Gastroesophageal sphincter (tissue), 4 donors: ENCODE measurements around the gene SIRPD. TPM values are rescaled to one million over a fixed set of nuclear protein-coding genes. Genes with fewer than 3 reads are reported as not detected.

Experiments
- ATAC-seq: fragments of 150-250 bp; one replicate; pipeline ENCODE4 v1.9.1; 2016; ENCODE audit warnings: mild to moderate bottlenecking, moderate library complexity
- H3K27ac ChIP-seq, 4 donors: fragments of 200-600 bp; sonication (generic) in 3 of 4; 1 replicate in 3 of 4; 2 replicates in 1 of 4; pipeline ENCODE4 v1.5.1; 2016 to 2019
- H3K27me3 ChIP-seq: fragments of 200-600 bp; sonication (generic); one replicate; pipeline ENCODE4 v1.5.1; 2019
- H3K36me3 ChIP-seq, 2 donors: fragments of 200-600 bp; sonication (generic); one replicate each; pipeline ENCODE4 v1.5.1; 2019; ENCODE audit warnings: control low read depth in 1 of 2
- H3K4me1 ChIP-seq, 3 donors: fragments of 200-600 bp; sonication (generic); 1 replicate in 2 of 3; 2 replicates in 1 of 3; pipeline ENCODE4 v1.5.1; 2016 to 2019; ENCODE audit warnings: control low read depth in 2 of 3
- H3K4me3 ChIP-seq, 2 donors: fragments of 200-600 bp; sonication (generic); one replicate each; pipeline ENCODE4 v1.5.1; 2019; ENCODE audit warnings: mild to moderate bottlenecking in 1 of 2, moderate library complexity in 1 of 2
- H3K9me3 ChIP-seq, 3 donors: fragments of 200-600 bp; sonication (generic); one replicate each; pipeline ENCODE4 v1.5.1; 2017 to 2019; ENCODE audit warnings: control low read depth in 2 of 3
- EP300 ChIP-seq: sonication (generic); formaldehyde crosslinking; IDR thresholded peaks from one replicate; pipeline ENCODE4 v1.6.1; 2017; ENCODE audit warnings: antibody characterized with exemption, mild to moderate bottlenecking
- POLR2A ChIP-seq, 2 donors: fragments of 450-650 bp; IDR thresholded peaks; one replicate each; pipeline ENCODE4 v1.6.1; 2017; ENCODE audit warnings: antibody characterized with exemption in 2 of 2, mild to moderate bottlenecking in 2 of 2, moderate library complexity in 1 of 2
- POLR2AphosphoS5 ChIP-seq: sonication (generic); formaldehyde crosslinking; IDR thresholded peaks from one replicate; pipeline ENCODE4 v1.6.1; 2017; ENCODE audit warnings: antibody characterized with exemption
- WGBS, 2 donors: methylation state at CpG; one replicate each; pipeline ENCODE4 v1.1.5; 2018; ENCODE audit warnings: low coverage in 1 of 2; 5-methylcytosine and 5-hydroxymethylcytosine counted together
- total RNA-seq, 4 donors: library from RNA; depleted of rRNA; stranded (reverse); fragments of >200 nt; gene quantifications; one replicate each; pipeline ENCODE4 v1.1.0, GENCODE V29; 2016
- TF ChIP-seq, protein P1 (sequence below), 4 experiments: fragments of 200-600 bp in 2 of 4; fragments of 450-650 bp in 2 of 4; sonication (generic) in 1 of 4; IDR thresholded peaks; one replicate each; pipeline ENCODE4 v1.5.1; 2017 to 2019; ENCODE audit warnings: antibody characterized with exemption in 4 of 4, mild to moderate bottlenecking in 2 of 4, moderate library complexity in 2 of 4

Gene SIRPD
- total RNA-seq, 4 donors from 2014 or later = 0.27 TPM; not detected in 3

DNA sequence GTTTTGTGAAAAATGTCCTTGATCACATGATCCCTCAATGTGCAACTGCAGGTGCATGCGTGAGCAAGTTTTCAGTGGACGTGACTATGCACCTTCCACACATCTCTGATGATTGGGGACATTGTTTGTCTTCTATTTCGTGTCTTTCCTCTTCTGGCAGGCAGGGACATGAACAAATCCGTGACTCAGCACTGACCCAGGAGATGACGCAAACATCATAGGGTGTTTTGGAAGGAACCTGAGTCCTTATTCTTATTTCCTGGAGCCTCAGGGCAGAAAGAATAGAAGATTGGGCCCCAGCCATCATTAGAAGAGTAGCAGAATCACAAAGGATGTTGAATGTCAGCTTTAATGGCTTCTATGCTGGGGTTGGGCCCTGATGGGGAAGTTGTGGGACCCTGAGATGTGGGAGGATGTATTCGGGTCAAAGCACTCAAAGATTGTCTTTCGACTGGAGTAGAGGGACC is 11.9 kb upstream of the SIRPD start:
- H3K4me1 ChIP-seq = no peaks in the 10 kb centered on the region
- no peak overlapping the region for H3K4me3 ChIP-seq
- no peak for ATAC-seq
- H3K27me3 ChIP-seq = peaks cover 18% of the 10 kb centered on the region
- H3K36me3 ChIP-seq = no peaks in the 10 kb centered on the region
- no peak overlapping the region for H3K27ac ChIP-seq
- WGBS, 2 donors = 77 to 79% methylated on average over 6 to 7 of the region's 7 CpGs
- no peaks in the 10 kb centered on the region for H3K9me3 ChIP-seq
- TF ChIP-seq POLR2AphosphoS5 = no peak
- no peak for TF ChIP-seq POLR2A (IDR thresholded peaks at IDR 0.05)
- TF ChIP-seq, protein P1, sequence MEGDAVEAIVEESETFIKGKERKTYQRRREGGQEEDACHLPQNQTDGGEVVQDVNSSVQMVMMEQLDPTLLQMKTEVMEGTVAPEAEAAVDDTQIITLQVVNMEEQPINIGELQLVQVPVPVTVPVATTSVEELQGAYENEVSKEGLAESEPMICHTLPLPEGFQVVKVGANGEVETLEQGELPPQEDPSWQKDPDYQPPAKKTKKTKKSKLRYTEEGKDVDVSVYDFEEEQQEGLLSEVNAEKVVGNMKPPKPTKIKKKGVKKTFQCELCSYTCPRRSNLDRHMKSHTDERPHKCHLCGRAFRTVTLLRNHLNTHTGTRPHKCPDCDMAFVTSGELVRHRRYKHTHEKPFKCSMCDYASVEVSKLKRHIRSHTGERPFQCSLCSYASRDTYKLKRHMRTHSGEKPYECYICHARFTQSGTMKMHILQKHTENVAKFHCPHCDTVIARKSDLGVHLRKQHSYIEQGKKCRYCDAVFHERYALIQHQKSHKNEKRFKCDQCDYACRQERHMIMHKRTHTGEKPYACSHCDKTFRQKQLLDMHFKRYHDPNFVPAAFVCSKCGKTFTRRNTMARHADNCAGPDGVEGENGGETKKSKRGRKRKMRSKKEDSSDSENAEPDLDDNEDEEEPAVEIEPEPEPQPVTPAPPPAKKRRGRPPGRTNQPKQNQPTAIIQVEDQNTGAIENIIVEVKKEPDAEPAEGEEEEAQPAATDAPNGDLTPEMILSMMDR (IDR thresholded peaks at IDR 0.05) = no peak
- TF ChIP-seq EP300 = no peak

DNA sequence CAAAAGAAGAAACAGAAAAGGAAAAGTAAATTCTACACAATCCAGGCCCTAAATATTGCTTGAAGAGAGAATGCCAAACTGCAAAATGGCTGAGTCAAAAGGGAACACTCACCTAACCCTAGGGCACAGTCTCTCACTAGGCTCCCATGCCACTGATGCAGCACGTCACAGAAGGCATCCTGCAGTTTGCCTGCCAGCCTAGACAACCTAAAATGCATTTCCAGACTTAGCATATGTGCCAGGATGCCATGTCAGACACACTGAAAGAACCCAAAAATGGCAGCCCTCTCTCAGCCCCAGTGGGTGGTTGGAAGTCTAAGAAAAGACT is 10.6 kb upstream of the SIRPD start:
- no peak overlapping the region for H3K4me3 ChIP-seq
- 67% methylated on average over 1 of the region's 1 CpG; no CpG with 5 or more reads in 1 of the 2 donors for whole genome bisulfite sequencing, 2 donors
- H3K27ac ChIP-seq = no peak overlapping the region
- H3K9me3 ChIP-seq = no peaks in the 10 kb centered on the region
- H3K4me1 ChIP-seq = no peaks in the 10 kb centered on the region
- TF ChIP-seq, protein P1 (IDR thresholded peaks at IDR 0.05) = no peak
- TF ChIP-seq POLR2AphosphoS5 (no peak), POLR2A (IDR thresholded peaks at IDR 0.05) (no peak), EP300 (no peak)
- no peak for ATAC-seq
- no peaks in the 10 kb centered on the region for H3K36me3 ChIP-seq
- peaks cover 18% of the 10 kb centered on the region for H3K27me3 ChIP-seq

DNA sequence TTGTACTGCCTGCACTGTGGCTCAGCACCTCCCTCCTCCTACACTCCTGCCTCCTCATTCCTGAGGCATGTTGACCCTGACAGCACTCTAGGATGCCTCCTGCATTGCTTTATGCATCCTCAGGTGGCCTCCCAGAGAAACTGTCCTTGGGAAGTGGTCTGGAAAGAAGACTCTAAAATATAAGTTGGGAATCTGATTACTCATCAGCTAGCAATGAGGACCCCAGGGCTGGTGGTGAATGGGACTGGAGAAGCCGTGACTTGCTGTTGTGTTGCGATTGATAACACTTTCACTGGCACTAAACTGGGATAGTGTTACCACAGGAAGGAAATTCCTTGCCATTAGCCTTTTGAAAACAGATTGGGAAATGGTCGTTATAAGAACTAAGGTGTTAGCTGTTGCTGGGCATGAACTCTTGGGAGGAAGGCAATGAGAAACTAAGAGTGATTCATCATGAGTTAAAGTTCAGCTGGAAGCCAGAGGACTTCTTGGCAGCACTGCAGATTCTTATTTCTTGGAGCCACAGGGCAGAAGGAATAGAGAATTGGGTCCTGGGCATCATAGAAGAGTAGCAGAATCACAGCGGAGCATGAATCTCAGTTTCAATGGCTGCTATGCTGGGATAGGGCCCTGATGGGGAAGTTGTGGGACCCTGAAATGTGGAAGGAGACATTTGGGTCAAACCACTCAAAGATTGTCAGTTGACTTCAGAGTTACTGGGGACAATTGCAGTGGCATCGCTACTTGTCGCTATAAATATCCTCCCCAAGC is 10.1 kb upstream of the SIRPD start:
- no peak for ATAC-seq

DNA sequence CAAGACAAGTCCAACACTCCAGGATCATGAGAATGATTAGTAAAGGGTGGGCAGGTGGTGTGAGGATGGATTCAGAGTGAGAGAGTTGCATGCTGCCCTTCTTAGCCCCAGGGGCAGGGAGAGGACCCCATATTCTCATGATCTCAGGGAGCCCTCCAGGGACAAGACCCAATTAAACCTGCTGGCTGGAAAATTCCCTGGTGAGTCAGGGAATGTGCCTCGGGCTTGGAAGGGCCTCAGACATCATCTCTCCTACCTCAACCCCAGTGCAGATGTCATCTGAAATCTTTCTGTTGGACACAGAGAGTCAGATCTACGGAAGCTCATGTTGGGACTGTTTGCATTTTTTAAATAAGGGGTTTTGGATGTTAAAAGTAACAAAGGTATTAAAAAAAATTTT is 9.2 kb upstream of the SIRPD start:
- H3K4me3 ChIP-seq = no peak overlapping the region
- TF ChIP-seq, protein P1 (IDR thresholded peaks at IDR 0.05) = no peak
- TF ChIP-seq POLR2AphosphoS5 (no peak), POLR2A (IDR thresholded peaks at IDR 0.05) (no peak), EP300 (no peak)
- no peaks in the 10 kb centered on the region for H3K9me3 ChIP-seq
- no peak overlapping the region for H3K27ac ChIP-seq
- peaks cover 24% of the 10 kb centered on the region for H3K27me3 ChIP-seq
- no peak for ATAC-seq
- no peaks in the 10 kb centered on the region for H3K36me3 ChIP-seq
- 75 to 100% methylated on average over 1 to 2 of the region's 2 CpGs for WGBS, 2 donors
- no peaks in the 10 kb centered on the region for H3K4me1 ChIP-seq

More for the DNA sequence above, 10.1 kb upstream of the SIRPD start:
- Histone ChIP-seq H3K27me3 (peaks cover 24% of the 10 kb centered on the region), H3K27ac (no peak overlapping the region), H3K4me1 (no peaks in the 10 kb centered on the region), H3K36me3 (no peaks in the 10 kb centered on the region), H3K9me3 (no peaks in the 10 kb centered on the region), H3K4me3 (no peak overlapping the region)
- WGBS, 2 donors = 63 to 71% methylated on average over 5 to 6 of the region's 6 CpGs
- TF ChIP-seq POLR2A (IDR thresholded peaks at IDR 0.05) (no peak), EP300 (no peak), POLR2AphosphoS5 (no peak)
- TF ChIP-seq, protein P1 (IDR thresholded peaks at IDR 0.05) = no peak

DNA sequence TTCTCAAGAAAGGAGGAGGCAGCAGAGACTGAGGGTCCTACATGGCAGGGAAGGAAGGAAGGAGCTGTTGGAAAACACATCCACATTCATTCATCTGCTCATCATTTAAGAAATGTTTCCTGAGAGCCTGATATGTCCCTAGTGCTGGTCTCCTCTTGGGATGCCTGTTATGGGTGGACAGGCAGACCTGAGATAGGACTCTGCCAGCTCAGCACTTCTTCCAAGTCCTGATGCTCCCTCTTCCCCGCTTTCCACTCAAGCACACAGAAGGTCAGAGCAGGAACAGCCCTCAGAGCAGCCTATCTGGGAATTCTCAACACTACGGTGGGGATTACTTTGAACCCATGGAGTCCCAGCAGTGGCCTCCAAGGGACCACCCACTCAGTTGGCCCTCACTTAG is 8.0 kb upstream of the SIRPD start:
- Histone ChIP-seq H3K4me3 (no peak overlapping the region), H3K9me3 (no peaks in the 10 kb centered on the region), H3K36me3 (no peaks in the 10 kb centered on the region), H3K4me1 (no peaks in the 10 kb centered on the region), H3K27ac (no peak overlapping the region), H3K27me3 (peaks cover 24% of the 10 kb centered on the region)
- ATAC-seq = no peak
- 86% methylated on average over 1 of the region's 2 CpGs; no CpG with 5 or more reads in 1 of the 2 donors for WGBS, 2 donors
- TF ChIP-seq POLR2A (IDR thresholded peaks at IDR 0.05) = no peak
- TF ChIP-seq EP300 = no peak
- TF ChIP-seq, protein P1 (IDR thresholded peaks at IDR 0.05) = no peak
- TF ChIP-seq POLR2AphosphoS5 = no peak
